A549 treated with dexamethasone at 1 μM for 4 hours (cell line): Measurements from ENCODE around the gene CGGBP1. TPM values are rescaled to one million over a fixed set of nuclear protein-coding genes. Genes with fewer than 3 reads are reported as not detected.

Experiments used
- total RNA-seq: library from RNA; stranded (reverse); fragments of 200-300 nt; extraction: Qiagen RNA extraction; gene quantifications from 5 replicates; pipeline ENCODE4 v1.2.3, GENCODE V29; 2022

The CGGBP1 gene
- total RNA-seq: 29.5 to 45.3 TPM (median 39.1 TPM) in 5 replicates

DNA sequence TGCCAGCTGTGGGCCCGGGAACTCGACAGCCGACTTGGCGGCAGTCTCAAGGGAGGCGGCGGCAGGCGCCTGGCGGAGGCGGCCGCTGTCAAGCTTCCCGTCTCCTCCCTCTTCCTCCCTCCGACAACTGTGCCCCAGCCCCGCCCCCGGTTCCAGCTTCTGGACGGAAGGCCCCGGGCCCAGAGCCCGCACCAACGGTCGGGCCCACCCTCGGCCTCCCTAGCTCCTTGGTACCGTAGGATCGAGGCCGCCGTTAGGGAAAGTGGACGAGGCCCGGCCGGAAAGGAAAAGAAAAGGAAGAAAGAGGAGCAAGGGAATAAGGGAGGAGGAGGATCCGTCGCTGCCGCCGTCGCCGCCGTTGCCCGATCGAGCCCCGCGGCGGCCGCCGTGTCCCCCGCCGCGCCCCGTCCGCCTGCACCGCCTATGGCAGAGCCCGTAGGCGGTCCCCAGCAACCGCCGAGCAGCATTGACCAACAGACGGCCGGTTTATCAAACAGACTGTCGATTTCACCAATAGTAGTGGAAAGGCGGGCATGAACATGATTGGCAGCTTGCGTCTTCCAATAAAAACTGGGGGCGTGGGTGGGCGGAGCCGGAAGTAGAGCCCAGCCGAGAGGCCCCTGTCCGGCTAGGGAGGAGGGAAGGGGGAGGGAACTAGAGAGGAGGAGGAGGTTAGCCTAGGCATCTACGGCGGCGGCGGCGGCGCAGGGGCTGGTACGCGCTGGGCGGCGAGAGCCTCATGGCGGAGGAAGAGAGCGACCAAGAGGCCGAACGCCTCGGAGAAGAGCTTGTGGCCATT is at the start of gene CGGBP1, which contains the start of gene ZNF654:
Gene CGGBP1 (minus strand): TSS at position 425 of the 799 bp plus-strand sequence. CDS start 3,029 bp downstream, outside the sequence.
Gene ZNF654 (plus strand): TSS at position 675 of the 799 bp plus-strand sequence. CDS start 65 bp downstream, at position 740.

Other genes starting within 250 kb of the CGGBP1 start
- gene ZNF654, start 250 bp upstream of the CGGBP1 start, total RNA-seq: 3.6 to 4.8 TPM (median 4.1 TPM) in 5 replicates
- gene C3orf38, start 91.0 kb upstream of the CGGBP1 start, total RNA-seq: 18.6 to 20.9 TPM (median 20.5 TPM) in 5 replicates